ENCODE data around the gene AQP12B. TPM values are rescaled to one million over a fixed set of nuclear protein-coding genes. Genes with fewer than 3 reads are reported as not detected.

AQP12B gene
- total RNA-seq, 6 experiments from 2014 or later: not detected

DNA sequence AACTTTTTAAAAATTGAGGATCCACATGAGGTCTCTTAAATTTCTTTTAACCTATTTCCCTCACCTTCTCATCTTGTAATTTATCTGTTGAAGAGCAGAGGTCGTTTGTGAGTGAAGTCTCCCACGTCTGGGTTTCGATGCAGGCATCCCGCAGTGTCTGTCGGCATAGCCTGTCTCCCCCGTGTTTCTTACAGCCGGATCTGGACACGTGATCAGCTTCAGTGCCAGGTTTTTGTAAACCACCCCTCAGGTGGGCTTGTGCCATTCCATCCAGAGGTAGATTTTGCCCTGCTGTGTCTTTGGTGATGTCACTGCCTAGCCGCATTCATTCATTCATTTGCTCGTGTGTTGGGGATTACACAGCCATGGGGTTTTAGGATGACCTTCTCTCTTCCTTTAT, 25.1 kb upstream of the AQP12B start:
- Mint-ChIP-seq H3K4me3 (no peak overlapping the region), H3K27ac (no peak overlapping the region)

DNA sequence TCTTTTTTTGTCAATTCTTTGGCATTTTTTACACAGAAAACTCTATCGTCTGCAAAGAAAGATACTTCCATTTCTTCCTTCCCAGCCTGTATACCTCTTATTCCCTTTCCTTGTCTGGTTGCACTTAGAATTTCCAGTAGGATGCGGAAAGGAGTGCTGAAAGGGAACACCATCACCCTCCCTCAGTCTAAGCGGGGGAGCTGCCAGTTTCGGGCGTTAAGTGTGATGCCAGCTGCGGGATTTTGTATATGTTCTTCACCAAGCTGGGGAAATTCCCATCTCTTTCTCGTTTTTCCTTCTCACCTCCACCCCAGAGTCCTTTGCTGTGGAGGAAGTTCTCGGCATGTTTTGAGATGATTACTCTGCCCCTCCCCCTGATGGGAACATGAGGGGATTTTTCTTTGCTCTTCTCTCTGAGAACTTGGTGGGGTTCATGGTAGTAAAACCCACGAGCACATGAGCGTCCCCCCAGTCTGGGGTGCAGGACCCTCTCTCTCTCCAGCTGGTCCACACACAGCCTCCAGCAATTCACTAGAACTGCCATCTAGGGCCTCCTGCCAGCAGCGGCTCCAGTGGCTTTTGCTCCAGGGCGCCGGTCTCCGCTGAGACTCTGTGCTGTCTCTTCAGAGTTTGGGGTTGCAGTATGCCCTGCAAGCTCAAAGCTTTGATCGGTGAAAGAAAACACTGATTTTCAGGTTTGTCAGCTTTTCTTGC, 24.5 kb upstream of the AQP12B start:
- TF ChIP-seq CTCF (IDR thresholded peaks at IDR 0.05): no peak
- H3K27ac Mint-ChIP-seq: no peak overlapping the region
- H3K27me3 Mint-ChIP-seq (ENCODE audit: insufficient read depth): peaks cover 55% of the 10 kb centered on the region
- H3K4me1 Mint-ChIP-seq (ENCODE audit: low read depth): no peaks in the 10 kb centered on the region
- no peaks in the 10 kb centered on the region for H3K9me3 Mint-ChIP-seq
- no peak overlapping the region for H3K4me3 Mint-ChIP-seq
- no peak for DNase-seq
- no peaks in the 10 kb centered on the region for H3K36me3 Mint-ChIP-seq (ENCODE audit: low read depth)

More for the DNA sequence above, 25.1 kb upstream of the AQP12B start:
- Mint-ChIP-seq H3K9me3 (no peaks in the 10 kb centered on the region), H3K36me3 (ENCODE audit: low read depth) (no peaks in the 10 kb centered on the region), H3K4me1 (ENCODE audit: low read depth) (no peaks in the 10 kb centered on the region), H3K27me3 (ENCODE audit: insufficient read depth) (peaks cover 49% of the 10 kb centered on the region)
- no peak for DNase-seq
- no peak for TF ChIP-seq CTCF (IDR thresholded peaks at IDR 0.05)

DNA sequence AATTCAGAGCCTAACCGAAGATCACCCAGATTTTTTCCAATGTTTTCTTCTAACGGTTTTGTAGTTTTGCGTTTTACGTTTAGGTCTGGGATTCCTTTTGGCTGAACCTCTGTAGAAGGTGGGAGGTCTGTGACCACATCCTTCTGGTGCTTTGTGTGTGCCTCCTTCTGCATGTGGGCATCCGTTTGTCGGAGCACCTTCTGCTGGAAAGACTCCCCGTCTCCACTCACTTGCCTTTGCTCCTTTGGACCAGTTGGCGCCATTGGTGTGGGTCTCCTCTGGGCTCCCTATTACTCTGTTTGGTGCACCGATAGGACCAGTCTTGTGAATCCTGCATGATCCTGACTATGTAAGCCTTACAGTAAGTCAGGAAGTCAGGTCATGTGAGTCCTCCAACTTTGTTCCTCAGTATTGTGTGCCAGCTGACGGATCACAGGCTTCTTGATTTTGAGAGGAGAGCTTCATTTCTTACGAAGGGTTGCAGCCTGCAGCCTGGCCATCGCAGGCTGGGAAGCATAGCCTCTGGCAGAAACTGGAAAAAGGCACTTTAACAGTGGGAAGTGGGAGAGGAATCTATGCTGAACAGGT, 22.6 kb upstream of the AQP12B start:
- H3K36me3 Mint-ChIP-seq (ENCODE audit: low read depth): no peaks in the 10 kb centered on the region
- TF ChIP-seq CTCF (IDR thresholded peaks at IDR 0.05): no peak
- no peaks in the 10 kb centered on the region for H3K9me3 Mint-ChIP-seq
- H3K4me3 Mint-ChIP-seq: no peak overlapping the region
- no peaks in the 10 kb centered on the region for H3K4me1 Mint-ChIP-seq (ENCODE audit: low read depth)
- H3K27me3 Mint-ChIP-seq (ENCODE audit: insufficient read depth): peaks cover 51% of the 10 kb centered on the region
- DNase-seq: no peak
- H3K27ac Mint-ChIP-seq: no peak overlapping the region

- Mint-ChIP-seq H3K27ac (no peak overlapping the region), H3K27me3 (ENCODE audit: insufficient read depth) (peaks cover 51% of the 10 kb centered on the region), H3K4me1 (ENCODE audit: low read depth) (no peaks in the 10 kb centered on the region), H3K4me3 (no peak overlapping the region), H3K9me3 (no peaks in the 10 kb centered on the region), H3K36me3 (ENCODE audit: low read depth) (no peaks in the 10 kb centered on the region)
- TF ChIP-seq CTCF (IDR thresholded peaks at IDR 0.05): no peak
- DNase-seq: no peak
Measured at GRCh38 chr2:240704651-240705050, 22.0 kb upstream of the AQP12B start.

- TF ChIP-seq CTCF (IDR thresholded peaks at IDR 0.05): no peak
- Mint-ChIP-seq H3K36me3 (ENCODE audit: low read depth) (no peaks in the 10 kb centered on the region), H3K4me1 (ENCODE audit: low read depth) (no peaks in the 10 kb centered on the region), H3K27ac (no peak overlapping the region), H3K9me3 (no peaks in the 10 kb centered on the region), H3K4me3 (no peak overlapping the region), H3K27me3 (ENCODE audit: insufficient read depth) (peaks cover 45% of the 10 kb centered on the region)
- no peak for DNase-seq
Measured at GRCh38 chr2:240703417-240704341, 21.0 kb upstream of the AQP12B start.
